HepG2 (cell line): ENCODE data around the gene ZNF831. TPM values are rescaled to one million over a fixed set of nuclear protein-coding genes. Genes with fewer than 3 reads are reported as not detected.

Experiments used
- ATAC-seq: fragments of 200-7000 bp; cut with Tn5 transposase; 3 replicates; pipeline ENCODE4 v1.9.1; 2020; ENCODE audit warnings: mild to moderate bottlenecking, moderate library complexity
- BruUV-seq: library from RNA; stranded (reverse); fragments of 400-500 nt; replicated peaks from 2 replicates; lab custom pipeline; 2021; lab: Mats Ljungman, UMichigan
- CTCF ChIA-PET: fragments of 300-600 bp; formaldehyde crosslinking; extraction: SDS; loops from one replicate; lab custom pipeline; 2021; ENCODE audit warnings: low total read pairs, inconsistent platforms, low intra/inter-chr PET ratio; lab: Yijun Ruan, JAX
- POLR2A ChIA-PET: fragments of 350-600 bp; sonication (Branson Sonifier 250); formaldehyde crosslinking; loops from one replicate; lab custom pipeline; 2020; ENCODE audit warnings: antibody characterized with exemption, inconsistent platforms; lab: Yijun Ruan, JAX
- DNase-seq: peaks from one replicate; pipeline ENCODE4 v3.0.0-alpha.2; 2015; ENCODE audit warnings: low spot score
- FAIRE-seq: peaks from 3 replicates; lab custom pipeline; 2011; peaks lifted over from hg19 to GRCh38; lab: Jason Lieb, UNC
- H2AFZ ChIP-seq: one replicate; pipeline ENCODE4 v1.6.1; 2011; ENCODE audit warnings: low read length, inconsistent platforms
- H3K27ac ChIP-seq: fragments of 300-600 bp; 3 replicates; pipeline ENCODE4 v1.8.0; 2011; ENCODE audit warnings: mixed run types, mild to moderate bottlenecking, mixed read lengths, low read length, inconsistent platforms; ENCODE audit not compliant: insufficient read depth; ENCODE audit errors: extremely low read length
- H3K27me3 ChIP-seq, 2 experiments: fragments of 200-600 bp in 1 of 2; 2 replicates in 1 of 2; 3 replicates in 1 of 2; pipeline versions ENCODE4 v1.6.0 to v1.8.0; 2011; ENCODE audit warnings: low read length in 2 of 2, mild to moderate bottlenecking in 2 of 2, moderate library complexity in 2 of 2, inconsistent platforms in 1 of 2; ENCODE audit not compliant: insufficient read depth in 2 of 2, control insufficient read depth in 1 of 2
- H3K36me3 ChIP-seq, 2 experiments: fragments of 200-600 bp in 1 of 2; replicated peaks in 1 of 2; 2 replicates in 1 of 2; 3 replicates in 1 of 2; pipeline versions ENCODE4 v1.5.1 to v1.8.0; 2011; ENCODE audit warnings: low read length in 2 of 2, inconsistent platforms in 1 of 2; ENCODE audit not compliant: insufficient read depth in 2 of 2, control insufficient read depth in 1 of 2
- H3K4me1 ChIP-seq: 2 replicates; pipeline ENCODE4 v1.5.1; 2012; ENCODE audit warnings: low read length, inconsistent platforms; ENCODE audit not compliant: insufficient read depth
- H3K4me2 ChIP-seq: 2 replicates; pipeline ENCODE4 v1.6.0; 2011; ENCODE audit warnings: low read depth, low read length, inconsistent platforms
- H3K4me3 ChIP-seq, 3 experiments: fragments of 200-600 bp in 1 of 3; sonication (generic), shearing (Covaris generic) in 1 of 3; replicated peaks in 1 of 3; 2 replicates each; pipeline ENCODE4 v1.5.1; 2011 to 2016; ENCODE audit warnings: low read length in 3 of 3, inconsistent platforms in 2 of 3, low read depth in 2 of 3, mild to moderate bottlenecking in 2 of 3, control low read depth in 1 of 3, mixed read lengths in 1 of 3; ENCODE audit not compliant: insufficient read depth in 1 of 3
- H3K79me2 ChIP-seq: one replicate; pipeline ENCODE4 v1.6.1; 2011; ENCODE audit warnings: low read length, inconsistent platforms; ENCODE audit not compliant: insufficient read depth
- H3K9ac ChIP-seq: 2 replicates; pipeline ENCODE4 v1.6.0; 2011; ENCODE audit warnings: mild to moderate bottlenecking, low read depth, low read length, inconsistent platforms; ENCODE audit not compliant: insufficient read depth
- H3K9me3 ChIP-seq: 2 replicates; pipeline ENCODE4 v1.5.1; 2012; ENCODE audit warnings: mild to moderate bottlenecking, low read length
- H4K20me1 ChIP-seq: 2 replicates; pipeline ENCODE4 v1.6.0; 2011; ENCODE audit warnings: inconsistent platforms, mild to moderate bottlenecking, low read length, moderate library complexity; ENCODE audit not compliant: insufficient read depth
- HNF4G ChIP-seq, 2 experiments: sonication (generic) in 1 of 2; formaldehyde crosslinking in 1 of 2; IDR thresholded peaks; 2 replicates each; pipeline versions ENCODE4 v1.4.0 to v1.6.1; 2011 to 2020; ENCODE audit warnings: borderline replicate concordance in 2 of 2, low read depth in 2 of 2, mild to moderate bottlenecking in 2 of 2, low read length in 1 of 2, missing genetic modification reagents in 1 of 2, moderate library complexity in 1 of 2
- JUND ChIP-seq: sonication (generic); formaldehyde crosslinking; IDR thresholded peaks from 2 replicates; pipeline ENCODE4 v1.8.0; 2022; ENCODE audit warnings: mild to moderate bottlenecking, missing genetic modification reagents
- RFX3 ChIP-seq: IDR thresholded peaks from 2 replicates; pipeline ENCODE4 v1.6.1; 2016; ENCODE audit warnings: missing biosample characterization, missing genetic modification reagents
- SAP130 ChIP-seq: IDR thresholded peaks from 2 replicates; pipeline ENCODE4 v1.6.1; 2016; ENCODE audit warnings: low read depth
- SATB2 ChIP-seq: sonication (generic); formaldehyde crosslinking; IDR thresholded peaks from 2 replicates; pipeline ENCODE4 v1.5.0; 2020; ENCODE audit warnings: missing genetic modification reagents
- TMF1 ChIP-seq: sonication (generic); formaldehyde crosslinking; IDR thresholded peaks from 2 replicates; pipeline ENCODE4 v1.8.1; 2022; ENCODE audit warnings: low read depth, missing genetic modification reagents
- XBP1 ChIP-seq: sonication (generic); formaldehyde crosslinking; IDR thresholded peaks from 2 replicates; pipeline ENCODE4 v1.5.0; 2020; ENCODE audit warnings: missing genetic modification reagents
- ZNF547 ChIP-seq: sonication (generic); formaldehyde crosslinking; IDR thresholded peaks from 2 replicates; pipeline ENCODE4 v1.5.1; 2020; ENCODE audit warnings: mild to moderate bottlenecking, missing genetic modification reagents
- ZNF567 ChIP-seq: sonication (generic); formaldehyde crosslinking; IDR thresholded peaks from 2 replicates; pipeline ENCODE4 v1.8.1; 2023; ENCODE audit warnings: mild to moderate bottlenecking, missing genetic modification reagents, borderline replicate concordance
- ZZZ3 ChIP-seq: sonication (generic); formaldehyde crosslinking; IDR thresholded peaks from 2 replicates; pipeline ENCODE4 v1.4.0; 2020; ENCODE audit warnings: missing genetic modification reagents, mild to moderate bottlenecking, borderline replicate concordance
- WGBS: methylation state at CpG from one replicate; pipeline ENCODE4 v1.1.6; 2017; ENCODE audit warnings: low lambda C conversion rate; 5-methylcytosine and 5-hydroxymethylcytosine counted together
- in situ Hi-C: cut with HindIII; loops from 2 replicates; pipeline ENCODE4 v1.10.0; 2017; ENCODE audit warnings: low pct_unique_long_range_greater_than_20kb; ENCODE audit not compliant: extremely low pct_ligation_motif_present
- intact Hi-C: fragments of 100-400 bp; cut with micrococcal nuclease; formaldehyde crosslinking; loops from one replicate; pipeline ENCODE4 v1.10.0; 2022; ENCODE audit not compliant: unreplicated experiment
- polyA plus RNA-seq, 8 experiments: library from polyadenylated mRNA; depleted of rRNA in 3 of 8; stranded (reverse) in 7 of 8; unstranded in 1 of 8; fragments of >200 nt; fragmentation: Illumina TruSeq in 4 of 8; extraction: Trizol in 4 of 8; gene quantifications; 2 replicates each; pipeline versions ENCODE4 v1.2.1 to v1.2.3, GENCODE V29; 2011 to 2016; ENCODE audit warnings: low read depth in 4 of 8, missing spikeins in 1 of 8, mixed read lengths in 1 of 8; ENCODE audit not compliant: insufficient read depth in 1 of 8
- total RNA-seq, 5 experiments: library from RNA; depleted of rRNA; stranded (reverse); fragments of >200 nt; fragmentation: Illumina TruSeq; extraction: Trizol; gene quantifications; 2 replicates each; pipeline ENCODE4 v1.2.3, GENCODE V29; 2016; ENCODE audit warnings: low read depth in 1 of 5
- TF ChIP-seq, protein P1 (sequence below): sonication (generic); formaldehyde crosslinking; IDR thresholded peaks from 2 replicates; pipeline ENCODE4 v1.4.0; 2020; ENCODE audit warnings: missing genetic modification reagents, borderline replicate concordance
- TF ChIP-seq, protein P2 (sequence below): sonication (generic); formaldehyde crosslinking; IDR thresholded peaks from 2 replicates; pipeline ENCODE4 v1.4.0; 2020; ENCODE audit warnings: missing genetic modification reagents
- TF ChIP-seq, protein P3 (sequence below): sonication (generic); formaldehyde crosslinking; IDR thresholded peaks from 2 replicates; pipeline ENCODE4 v1.5.0; 2020; ENCODE audit warnings: mild to moderate bottlenecking, missing genetic modification reagents

Gene ZNF831
- total and polyA plus RNA-seq, 2 of the 13 experiments (the other 11 are each of a cell fraction or from before 2014, with no cell fraction given): not detected

DNA sequence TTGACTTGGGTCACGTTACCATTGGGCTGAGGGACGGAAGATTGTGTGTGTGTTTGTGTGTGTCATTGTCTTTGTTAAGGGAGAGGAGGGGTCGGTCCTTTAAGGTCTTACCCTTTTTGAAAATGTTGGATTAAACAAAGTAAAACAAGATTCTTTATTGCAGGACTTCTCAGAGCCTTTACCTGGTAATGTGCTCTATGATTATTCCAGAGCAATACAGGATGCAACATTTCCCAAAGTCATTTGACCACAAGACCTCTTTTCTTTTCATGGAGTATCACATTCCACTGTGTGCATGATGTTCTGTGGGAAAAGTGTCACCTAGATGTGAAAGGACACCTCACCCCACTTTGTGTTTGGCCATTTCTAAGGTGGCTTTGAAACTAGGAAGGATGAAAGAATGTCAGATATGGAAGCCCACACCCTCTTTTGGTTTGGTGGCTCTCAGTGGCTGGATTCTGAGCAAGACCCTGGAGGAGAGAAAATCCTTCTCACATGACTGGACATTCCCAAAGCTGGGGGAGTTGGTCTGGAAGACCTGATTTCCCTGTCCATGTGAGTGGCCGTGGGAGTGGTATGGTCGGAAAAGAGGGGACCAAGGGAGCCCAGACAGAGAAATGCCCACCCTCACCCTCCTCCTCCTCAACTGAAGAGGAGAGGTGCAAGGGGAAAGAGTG is 18.2 kb upstream of the ZNF831 start (continued):
- TF ChIP-seq, protein P1, sequence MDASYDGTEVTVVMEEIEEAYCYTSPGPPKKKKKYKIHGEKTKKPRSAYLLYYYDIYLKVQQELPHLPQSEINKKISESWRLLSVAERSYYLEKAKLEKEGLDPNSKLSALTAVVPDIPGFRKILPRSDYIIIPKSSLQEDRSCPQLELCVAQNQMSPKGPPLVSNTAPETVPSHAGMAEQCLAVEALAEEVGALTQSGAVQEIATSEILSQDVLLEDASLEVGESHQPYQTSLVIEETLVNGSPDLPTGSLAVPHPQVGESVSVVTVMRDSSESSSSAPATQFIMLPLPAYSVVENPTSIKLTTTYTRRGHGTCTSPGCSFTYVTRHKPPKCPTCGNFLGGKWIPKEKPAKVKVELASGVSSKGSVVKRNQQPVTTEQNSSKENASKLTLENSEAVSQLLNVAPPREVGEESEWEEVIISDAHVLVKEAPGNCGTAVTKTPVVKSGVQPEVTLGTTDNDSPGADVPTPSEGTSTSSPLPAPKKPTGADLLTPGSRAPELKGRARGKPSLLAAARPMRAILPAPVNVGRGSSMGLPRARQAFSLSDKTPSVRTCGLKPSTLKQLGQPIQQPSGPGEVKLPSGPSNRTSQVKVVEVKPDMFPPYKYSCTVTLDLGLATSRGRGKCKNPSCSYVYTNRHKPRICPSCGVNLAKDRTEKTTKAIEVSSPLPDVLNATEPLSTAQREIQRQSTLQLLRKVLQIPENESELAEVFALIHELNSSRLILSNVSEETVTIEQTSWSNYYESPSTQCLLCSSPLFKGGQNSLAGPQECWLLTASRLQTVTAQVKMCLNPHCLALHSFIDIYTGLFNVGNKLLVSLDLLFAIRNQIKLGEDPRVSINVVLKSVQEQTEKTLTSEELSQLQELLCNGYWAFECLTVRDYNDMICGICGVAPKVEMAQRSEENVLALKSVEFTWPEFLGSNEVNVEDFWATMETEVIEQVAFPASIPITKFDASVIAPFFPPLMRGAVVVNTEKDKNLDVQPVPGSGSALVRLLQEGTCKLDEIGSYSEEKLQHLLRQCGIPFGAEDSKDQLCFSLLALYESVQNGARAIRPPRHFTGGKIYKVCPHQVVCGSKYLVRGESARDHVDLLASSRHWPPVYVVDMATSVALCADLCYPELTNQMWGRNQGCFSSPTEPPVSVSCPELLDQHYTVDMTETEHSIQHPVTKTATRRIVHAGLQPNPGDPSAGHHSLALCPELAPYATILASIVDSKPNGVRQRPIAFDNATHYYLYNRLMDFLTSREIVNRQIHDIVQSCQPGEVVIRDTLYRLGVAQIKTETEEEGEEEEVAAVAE (CRISPR knock-in tag): no peak
- no peak for TF ChIP-seq JUND (CRISPR knock-in tag)
- TF ChIP-seq TMF1 (CRISPR knock-in tag): no peak
- TF ChIP-seq SAP130: no peak

DNA sequence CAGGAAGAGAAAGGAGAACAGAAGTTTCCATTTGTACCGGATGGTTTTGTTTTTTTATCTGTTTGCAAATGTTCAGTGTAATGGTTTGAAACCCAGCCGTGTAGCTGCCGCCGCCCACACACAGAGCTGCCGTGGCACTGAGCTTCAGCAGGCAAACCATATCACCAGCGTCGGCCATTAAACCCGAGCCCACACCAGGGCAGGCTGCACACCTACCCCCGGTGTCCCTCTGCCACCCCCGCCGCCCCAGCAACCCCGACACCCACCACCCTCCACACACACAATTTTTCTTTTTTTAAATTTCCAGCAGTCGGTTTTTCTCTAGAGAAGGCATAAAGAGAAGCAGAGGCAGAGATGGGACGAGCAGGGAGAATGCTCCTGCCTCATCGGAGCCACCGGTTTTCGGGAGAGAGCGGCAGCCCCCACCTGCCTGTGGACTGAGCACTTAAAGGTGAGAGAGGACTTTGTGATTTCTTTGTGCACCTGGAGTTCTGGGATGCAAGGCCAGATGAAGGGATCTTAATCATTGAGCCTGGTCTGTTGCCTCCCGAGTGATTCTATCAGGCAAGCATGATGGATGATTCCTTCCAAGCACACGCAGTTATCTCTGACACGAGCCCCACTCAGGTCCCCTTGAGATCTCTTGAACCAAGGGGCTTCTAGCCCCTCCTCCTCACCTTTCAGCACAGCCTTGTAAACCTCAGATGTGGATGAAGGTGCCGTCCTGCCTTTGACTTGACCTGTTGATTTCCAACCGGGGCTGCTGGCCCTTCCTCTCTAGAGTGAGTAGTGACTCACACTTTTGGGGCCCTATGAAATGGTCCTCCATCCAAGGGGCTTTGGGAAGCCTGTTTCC is 17.5 kb upstream of the ZNF831 start:
- FAIRE-seq (no peak), ATAC-seq (no peak), DNase-seq (no peak)
- intact Hi-C loops: no loop called here
- CTCF ChIA-PET: no interaction called here
- no TSS peak for BruUV-seq
- Histone ChIP-seq H3K9ac (no peak overlapping the region), H4K20me1 (no peaks in the 10 kb centered on the region), H3K36me3 (no peaks in the 10 kb centered on the region), H3K4me3 (no peak overlapping the region), H3K4me2 (no peak overlapping the region), H3K27ac (no peak overlapping the region), H2AFZ (no peak overlapping the region), H3K79me2 (no peaks in the 10 kb centered on the region), H3K4me1 (no peaks in the 10 kb centered on the region), H3K9me3 (no peaks in the 10 kb centered on the region), H3K27me3 (peaks cover 2 to 40% of the 10 kb centered on the region in 2 experiments; a peak in 4 of 5 replicates)
- 28% methylated on average over 23 of the region's 23 CpGs for WGBS
- POLR2A ChIA-PET: no interaction called here
- in situ Hi-C loops: no loop called here
- TF ChIP-seq ZZZ3 (CRISPR knock-in tag) (no peak), ZNF567 (CRISPR knock-in tag) (no peak), ZNF547 (CRISPR knock-in tag) (no peak), XBP1 (CRISPR knock-in tag) (no peak), RFX3 (CRISPR knock-in tag) (no peak), SATB2 (CRISPR knock-in tag) (no peak), HNF4G (IDR thresholded peaks at IDR 0.05; ENCODE audit: borderline replicate concordance, low read depth, low read length) (no peak), HNF4G (CRISPR knock-in tag; IDR thresholded peaks at IDR 0.05; ENCODE audit: borderline replicate concordance, low read depth) (no peak)
- TF ChIP-seq, protein P2, sequence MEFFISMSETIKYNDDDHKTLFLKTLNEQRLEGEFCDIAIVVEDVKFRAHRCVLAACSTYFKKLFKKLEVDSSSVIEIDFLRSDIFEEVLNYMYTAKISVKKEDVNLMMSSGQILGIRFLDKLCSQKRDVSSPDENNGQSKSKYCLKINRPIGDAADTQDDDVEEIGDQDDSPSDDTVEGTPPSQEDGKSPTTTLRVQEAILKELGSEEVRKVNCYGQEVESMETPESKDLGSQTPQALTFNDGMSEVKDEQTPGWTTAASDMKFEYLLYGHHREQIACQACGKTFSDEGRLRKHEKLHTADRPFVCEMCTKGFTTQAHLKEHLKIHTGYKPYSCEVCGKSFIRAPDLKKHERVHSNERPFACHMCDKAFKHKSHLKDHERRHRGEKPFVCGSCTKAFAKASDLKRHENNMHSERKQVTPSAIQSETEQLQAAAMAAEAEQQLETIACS (CRISPR knock-in tag): no peak
- TF ChIP-seq, protein P3, sequence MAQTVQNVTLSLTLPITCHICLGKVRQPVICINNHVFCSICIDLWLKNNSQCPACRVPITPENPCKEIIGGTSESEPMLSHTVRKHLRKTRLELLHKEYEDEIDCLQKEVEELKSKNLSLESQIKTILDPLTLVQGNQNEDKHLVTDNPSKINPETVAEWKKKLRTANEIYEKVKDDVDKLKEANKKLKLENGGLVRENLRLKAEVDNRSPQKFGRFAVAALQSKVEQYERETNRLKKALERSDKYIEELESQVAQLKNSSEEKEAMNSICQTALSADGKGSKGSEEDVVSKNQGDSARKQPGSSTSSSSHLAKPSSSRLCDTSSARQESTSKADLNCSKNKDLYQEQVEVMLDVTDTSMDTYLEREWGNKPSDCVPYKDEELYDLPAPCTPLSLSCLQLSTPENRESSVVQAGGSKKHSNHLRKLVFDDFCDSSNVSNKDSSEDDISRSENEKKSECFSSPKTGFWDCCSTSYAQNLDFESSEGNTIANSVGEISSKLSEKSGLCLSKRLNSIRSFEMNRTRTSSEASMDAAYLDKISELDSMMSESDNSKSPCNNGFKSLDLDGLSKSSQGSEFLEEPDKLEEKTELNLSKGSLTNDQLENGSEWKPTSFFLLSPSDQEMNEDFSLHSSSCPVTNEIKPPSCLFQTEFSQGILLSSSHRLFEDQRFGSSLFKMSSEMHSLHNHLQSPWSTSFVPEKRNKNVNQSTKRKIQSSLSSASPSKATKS (CRISPR knock-in tag): no peak
